Measurements from ENCODE around the gene EMC9.

GRCh38 chr14:24100982-24101494 is 40.4 kb downstream of the EMC9 start:
- TF ChIP-seq EZH2 (IDR thresholded peaks at IDR 0.05; ENCODE audit: borderline replicate concordance): no peak
- no peak for TF ChIP-seq CTCF (IDR thresholded peaks at IDR 0.05; ENCODE audit: poor library complexity)
